ENCODE measurements around the gene CELF5. TPM values are rescaled to one million over a fixed set of nuclear protein-coding genes. Genes with fewer than 3 reads are reported as not detected.
"Not testable (repeated sequence)": the region's sequence is repeated elsewhere in the genome, so short reads cannot be mapped to it uniquely, and the experiment has no call there.

The CELF5 gene
- total RNA-seq, 2 donors from 2014 or later, result 0.42 to 0.57 TPM

DNA sequence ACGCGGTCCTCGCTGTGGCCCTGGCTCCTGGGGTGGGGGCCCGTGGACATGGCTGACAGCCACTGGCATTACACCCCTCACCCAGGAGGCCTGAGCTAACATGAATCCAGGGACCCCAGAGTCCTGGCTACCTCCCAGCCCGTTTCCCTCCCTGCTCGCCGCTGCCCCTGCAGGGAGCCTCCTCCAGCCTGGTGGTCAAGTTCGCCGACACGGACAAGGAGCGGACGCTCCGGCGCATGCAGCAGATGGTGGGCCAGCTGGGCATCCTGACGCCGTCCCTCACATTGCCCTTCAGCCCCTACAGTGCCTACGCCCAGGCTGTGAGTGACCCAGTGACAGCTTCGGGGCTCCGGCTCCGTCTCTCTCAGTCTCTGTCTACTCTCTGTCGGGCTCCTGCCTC is 56.6 kb downstream of the CELF5 start:
- DNase-seq, result no peak
- Mint-ChIP-seq H3K27me3 (peaks cover 12% of the 10 kb centered on the region), H3K4me3 (no peak overlapping the region), H3K36me3 (ENCODE audit: low read depth) (peaks cover 2% of the 10 kb centered on the region), H3K4me1 (peaks cover 17% of the 10 kb centered on the region), H3K27ac (no peak overlapping the region)
- ATAC-seq, result no peak
- H3K9me3 ChIP-seq (ENCODE audit: control insufficient read depth, low read length, poor library complexity, severe bottlenecking), result no peaks in the 10 kb centered on the region

DNA sequence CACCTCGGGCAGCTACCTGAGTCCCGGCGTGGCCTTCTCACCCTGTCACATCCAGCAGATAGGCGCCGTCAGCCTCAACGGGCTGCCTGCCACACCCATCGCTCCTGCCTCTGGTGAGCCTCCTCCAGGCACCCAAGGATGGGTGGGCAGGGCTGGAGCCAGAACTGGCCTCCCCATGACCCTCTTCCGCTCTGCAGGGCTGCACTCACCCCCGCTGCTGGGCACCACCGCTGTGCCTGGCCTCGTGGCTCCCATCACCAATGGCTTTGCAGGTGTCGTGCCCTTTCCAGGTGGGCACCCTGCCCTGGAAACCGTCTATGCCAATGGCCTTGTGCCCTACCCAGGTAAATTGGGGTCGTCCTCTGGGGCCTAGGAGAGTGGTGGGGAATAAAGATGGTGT is 57.7 kb downstream of the CELF5 start:
- ATAC-seq (no peak), DNase-seq (no peak)
- H3K27ac Mint-ChIP-seq, result no peak overlapping the region
- peaks cover 13% of the 10 kb centered on the region for H3K4me1 Mint-ChIP-seq
- H3K4me3 Mint-ChIP-seq, result no peak overlapping the region
- no peaks in the 10 kb centered on the region for H3K9me3 ChIP-seq (ENCODE audit: control insufficient read depth, low read length, poor library complexity, severe bottlenecking)
- H3K36me3 Mint-ChIP-seq (ENCODE audit: low read depth), result peaks cover 2% of the 10 kb centered on the region
- peaks cover 12% of the 10 kb centered on the region for H3K27me3 Mint-ChIP-seq

DNA sequence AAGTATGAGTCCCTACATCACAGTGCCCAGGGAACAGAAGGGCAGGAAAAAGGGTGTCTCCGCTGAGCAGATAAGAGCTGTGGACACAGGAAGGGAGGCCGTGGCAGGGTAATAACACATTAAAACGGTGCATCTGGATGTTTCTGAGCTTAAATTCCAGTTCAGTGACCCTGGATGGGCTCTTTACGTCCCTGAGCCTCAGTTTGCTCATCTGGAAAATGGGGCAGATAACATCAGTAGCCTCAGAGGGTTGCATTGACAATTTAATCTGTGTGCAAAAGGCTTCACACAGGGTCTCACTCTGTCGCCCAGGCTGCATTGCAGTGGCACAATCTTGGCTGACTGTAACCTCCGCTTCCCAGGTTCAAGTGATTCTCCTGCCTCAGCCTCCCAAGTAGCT is 58.1 kb downstream of the CELF5 start:
- Mint-ChIP-seq H3K27ac (no peak overlapping the region), H3K4me3 (no peak overlapping the region), H3K4me1 (peaks cover 13% of the 10 kb centered on the region), H3K27me3 (peaks cover 12% of the 10 kb centered on the region), H3K36me3 (ENCODE audit: low read depth) (peaks cover 2% of the 10 kb centered on the region)
- no peak for DNase-seq
- no peak for ATAC-seq
- no peaks in the 10 kb centered on the region for H3K9me3 ChIP-seq (ENCODE audit: control insufficient read depth, low read length, poor library complexity, severe bottlenecking)

DNA sequence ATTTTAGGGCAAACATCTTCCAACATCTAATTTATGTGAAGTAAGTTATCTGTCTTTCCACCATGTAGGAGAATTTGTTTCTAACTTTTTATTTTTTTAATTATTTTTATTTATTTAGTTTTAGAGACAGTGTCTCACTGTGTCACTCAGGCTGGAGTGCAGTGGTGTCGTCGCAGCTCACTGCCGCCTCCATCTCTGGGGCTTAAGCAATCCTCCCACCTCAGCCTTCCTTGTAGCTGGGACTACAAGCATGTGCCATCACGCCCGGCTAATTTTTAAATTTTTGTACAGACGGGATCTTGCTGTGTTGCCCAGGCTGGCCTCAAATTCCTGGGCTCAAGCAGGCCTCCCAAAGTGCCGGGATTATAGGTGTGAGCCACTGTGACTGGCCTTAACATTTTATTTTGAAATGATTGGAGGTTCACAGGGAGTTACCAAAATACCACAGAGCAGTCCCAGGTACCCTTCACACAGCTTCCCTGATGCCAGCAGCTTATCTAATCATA is 58.8 kb downstream of the CELF5 start:
- no peaks in the 10 kb centered on the region for H3K9me3 ChIP-seq (ENCODE audit: control insufficient read depth, low read length, poor library complexity, severe bottlenecking)
- DNase-seq (no peak), ATAC-seq (no peak)
- Mint-ChIP-seq H3K4me3 (no peak overlapping the region), H3K27ac (no peak overlapping the region), H3K4me1 (peaks cover 13% of the 10 kb centered on the region), H3K36me3 (ENCODE audit: low read depth) (peaks cover 2% of the 10 kb centered on the region), H3K27me3 (peaks cover 17% of the 10 kb centered on the region)

DNA sequence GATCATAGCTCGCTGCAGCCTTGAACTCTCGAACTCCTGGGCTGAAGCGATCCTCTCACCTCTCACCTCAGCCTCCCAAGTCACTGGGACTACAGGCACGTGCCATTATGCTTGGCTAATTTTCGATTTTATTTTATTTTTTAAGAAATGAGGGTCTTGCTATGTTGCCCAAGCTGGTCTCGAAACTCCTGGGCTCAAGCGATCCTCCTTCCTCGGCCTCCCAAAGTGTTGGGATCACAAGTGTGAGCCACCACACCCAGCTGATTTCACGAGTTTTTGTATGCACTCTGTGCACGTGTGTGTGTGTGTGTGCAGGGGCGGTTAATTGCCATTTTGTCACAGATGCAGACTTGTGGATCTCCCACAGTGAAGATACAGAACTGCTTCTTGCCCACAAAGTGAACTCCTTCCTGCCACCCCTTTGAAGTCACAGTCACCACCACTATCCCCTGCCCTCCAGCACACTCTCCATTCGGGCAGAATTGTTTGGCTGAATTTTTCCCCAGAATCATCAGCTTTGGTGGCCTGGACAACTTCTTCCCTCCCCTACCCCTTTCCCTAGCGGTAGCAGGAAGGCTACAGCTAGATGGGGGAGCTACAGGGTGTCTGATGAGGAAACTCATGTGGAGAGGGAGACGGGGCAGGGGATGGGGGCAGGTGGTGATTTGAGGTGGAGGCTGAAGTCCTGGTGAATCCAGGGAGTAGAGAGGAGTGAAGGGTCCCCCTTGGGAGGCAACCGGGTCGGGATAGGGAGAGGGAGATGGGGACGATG is 59.6 kb downstream of the CELF5 start:
- no peak overlapping the region for H3K27ac Mint-ChIP-seq
- no peaks in the 10 kb centered on the region for H3K36me3 Mint-ChIP-seq (ENCODE audit: low read depth)
- ATAC-seq (no peak), DNase-seq (no peak)
- H3K4me3 Mint-ChIP-seq, result peak overlapping the region; percentile 25
- no peaks in the 10 kb centered on the region for H3K9me3 ChIP-seq (ENCODE audit: control insufficient read depth, low read length, poor library complexity, severe bottlenecking)
- H3K4me1 Mint-ChIP-seq, result peaks cover 7% of the 10 kb centered on the region
- H3K27me3 Mint-ChIP-seq, result peaks cover 22% of the 10 kb centered on the region

DNA sequence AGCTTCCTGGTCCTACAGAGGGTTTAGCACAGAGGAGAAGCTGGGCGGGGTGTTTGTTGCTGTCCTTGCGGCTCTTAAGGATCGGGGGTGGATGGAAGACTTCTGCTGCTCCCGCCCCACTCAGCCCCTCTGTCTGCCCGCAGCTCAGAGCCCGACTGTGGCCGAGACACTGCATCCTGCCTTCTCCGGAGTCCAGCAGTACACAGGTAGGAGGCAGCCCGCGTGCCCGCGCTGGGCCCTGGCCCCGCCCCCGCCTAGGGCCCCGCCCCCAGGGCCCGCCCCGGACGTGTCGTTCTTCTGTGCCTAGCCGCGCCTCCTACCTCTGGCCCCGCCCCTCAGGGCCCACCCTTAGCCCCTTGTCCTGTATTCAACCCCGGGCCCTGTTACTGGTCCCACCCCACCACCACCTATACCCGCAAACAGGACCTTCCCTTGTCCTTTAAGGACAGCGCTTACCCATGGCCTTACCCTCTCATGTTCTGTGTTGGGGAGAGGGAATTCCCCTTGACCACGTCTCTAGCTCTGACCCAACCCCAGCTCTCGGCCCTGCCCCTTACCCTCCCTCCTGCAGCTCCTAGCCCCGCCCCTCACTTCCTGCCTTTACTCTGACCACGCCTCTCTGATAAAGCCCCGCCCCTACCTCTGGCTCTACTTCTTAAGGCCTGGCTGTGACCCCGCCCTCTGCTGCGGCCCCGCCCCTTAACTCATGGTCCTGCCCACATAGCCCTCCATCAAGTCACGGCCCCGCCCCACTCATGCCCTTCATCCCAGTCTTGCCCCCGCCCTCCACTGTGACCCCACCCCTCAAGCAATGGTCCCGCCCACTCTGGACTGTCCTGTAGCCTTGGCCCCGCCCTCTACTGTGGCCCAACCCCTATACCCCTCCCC is 60.5 kb downstream of the CELF5 start:
- no peaks in the 10 kb centered on the region for H3K9me3 ChIP-seq (ENCODE audit: control insufficient read depth, low read length, poor library complexity, severe bottlenecking)
- no peak overlapping the region for H3K27ac Mint-ChIP-seq
- peak; percentile 59 to 65 (median 59) for DNase-seq
- H3K4me1 Mint-ChIP-seq, result peaks cover 7% of the 10 kb centered on the region
- peak; percentile 81 for ATAC-seq
- no peaks in the 10 kb centered on the region for H3K36me3 Mint-ChIP-seq (ENCODE audit: low read depth)
- H3K4me3 Mint-ChIP-seq, result peak overlapping the region; percentile 43
- peaks cover 22% of the 10 kb centered on the region for H3K27me3 Mint-ChIP-seq

DNA sequence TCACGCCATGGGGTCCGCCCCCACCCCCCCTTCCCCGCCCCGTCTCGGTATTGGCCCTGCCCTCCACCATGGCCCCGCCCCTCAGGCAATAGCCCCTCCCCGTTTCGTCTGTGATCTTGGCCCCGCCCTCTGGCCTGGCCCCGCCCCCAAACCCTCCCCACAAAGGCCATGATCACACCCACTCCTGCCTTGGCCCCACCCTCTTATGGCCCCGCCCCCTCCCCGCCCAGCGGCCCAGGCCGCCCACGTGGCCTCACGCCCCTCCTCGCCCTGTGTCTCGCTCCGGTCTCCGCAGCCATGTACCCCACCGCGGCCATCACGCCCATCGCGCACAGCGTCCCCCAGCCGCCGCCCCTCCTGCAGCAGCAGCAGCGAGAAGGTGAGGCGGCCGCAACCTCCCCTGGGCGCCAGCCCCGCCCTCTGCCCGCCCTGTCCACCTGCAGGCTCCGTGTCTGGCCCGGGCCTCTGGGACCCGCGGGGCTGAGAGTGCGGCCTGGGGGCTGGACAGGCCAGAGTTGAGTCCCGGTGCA is 61.3 kb downstream of the CELF5 start:
- H3K27ac Mint-ChIP-seq, result no peak overlapping the region
- H3K36me3 Mint-ChIP-seq (ENCODE audit: low read depth), result no peaks in the 10 kb centered on the region
- DNase-seq (peak; percentile 29 to 67 (median 59)), ATAC-seq (peak; percentile 49)
- no peaks in the 10 kb centered on the region for H3K9me3 ChIP-seq (ENCODE audit: control insufficient read depth, low read length, poor library complexity, severe bottlenecking)
- H3K4me3 Mint-ChIP-seq, result no peak overlapping the region
- peaks cover 22% of the 10 kb centered on the region for H3K27me3 Mint-ChIP-seq
- H3K4me1 Mint-ChIP-seq, result peaks cover 7% of the 10 kb centered on the region

DNA sequence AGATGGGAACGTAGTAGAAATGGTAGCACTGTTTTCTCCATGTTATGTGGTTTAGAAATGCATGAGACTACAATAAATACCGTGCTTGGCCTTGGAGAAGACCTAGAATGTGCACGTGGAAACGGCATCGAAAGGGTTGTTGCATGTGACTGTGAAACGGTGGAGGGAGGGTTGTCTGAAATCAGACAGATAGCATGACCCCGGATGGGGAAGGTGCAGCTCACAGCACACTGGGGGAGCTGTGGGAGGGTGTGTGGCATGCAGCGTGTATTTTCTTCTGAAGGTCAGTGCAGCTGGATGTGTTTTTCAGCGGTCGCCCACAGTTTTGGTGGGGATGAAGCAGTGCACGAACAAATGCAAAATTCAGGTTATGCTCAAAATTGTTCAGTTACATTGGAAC is 63.4 kb downstream of the CELF5 start:
- no peak for ATAC-seq
- no peaks in the 10 kb centered on the region for H3K9me3 ChIP-seq (ENCODE audit: control insufficient read depth, low read length, poor library complexity, severe bottlenecking)
- Mint-ChIP-seq H3K27ac (no peak overlapping the region), H3K4me3 (no peak overlapping the region), H3K27me3 (peaks cover 17% of the 10 kb centered on the region), H3K4me1 (peaks cover 4% of the 10 kb centered on the region), H3K36me3 (ENCODE audit: low read depth) (peaks cover 3% of the 10 kb centered on the region)
- no peak for DNase-seq

DNA sequence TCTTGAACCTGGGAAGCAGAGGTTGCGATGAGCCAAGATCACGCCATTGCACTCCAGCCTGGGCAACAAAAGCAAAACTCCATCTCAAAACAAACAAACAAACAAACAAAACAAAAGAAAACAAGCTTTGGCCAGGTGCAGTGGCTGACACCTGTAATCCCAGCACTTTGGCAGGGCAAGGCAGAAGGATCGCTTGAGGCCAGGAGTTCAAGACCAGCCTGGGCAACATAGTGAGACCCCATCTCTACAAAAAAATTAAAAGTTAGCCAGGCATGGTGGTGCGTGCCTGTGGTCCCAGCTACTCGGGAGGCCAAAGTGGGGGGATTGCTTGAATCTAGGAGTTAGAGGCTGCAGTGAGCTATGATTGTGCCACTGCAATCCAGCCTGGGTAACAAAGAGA is 64.0 kb downstream of the CELF5 start:
- not testable (repeated sequence) for H3K4me1 Mint-ChIP-seq; H3K27ac Mint-ChIP-seq; DNase-seq; H3K9me3 ChIP-seq (ENCODE audit: control insufficient read depth, low read length, poor library complexity, severe bottlenecking); ATAC-seq; H3K36me3 Mint-ChIP-seq (ENCODE audit: low read depth); H3K4me3 Mint-ChIP-seq
- peaks cover 17% of the 10 kb centered on the region for H3K27me3 Mint-ChIP-seq

DNA sequence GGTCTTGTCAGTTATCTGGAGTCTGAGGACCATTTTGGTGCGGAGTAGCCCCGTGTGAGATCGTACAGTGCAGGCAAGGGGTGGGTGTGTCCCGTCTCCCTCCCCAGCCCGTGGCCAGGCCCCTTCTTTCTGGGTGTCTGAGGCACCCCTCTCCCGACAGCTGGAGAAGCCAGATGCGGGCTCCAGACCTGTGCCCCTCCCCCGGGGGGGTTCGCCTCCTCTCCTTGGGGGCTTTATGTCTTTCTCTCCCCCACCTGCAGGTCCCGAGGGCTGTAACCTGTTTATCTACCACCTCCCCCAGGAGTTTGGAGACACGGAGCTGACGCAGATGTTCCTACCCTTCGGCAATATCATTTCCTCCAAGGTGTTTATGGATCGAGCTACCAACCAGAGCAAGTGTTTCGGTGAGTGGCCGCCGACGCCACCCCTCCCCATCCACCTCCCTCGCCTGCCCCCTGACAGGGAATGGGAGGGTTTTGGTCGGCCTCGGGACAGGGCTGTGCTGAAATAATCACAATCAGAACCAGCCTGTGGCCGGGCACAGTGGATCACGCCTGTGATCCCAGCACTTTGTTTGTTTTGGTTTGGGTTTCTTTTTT is 65.6 kb downstream of the CELF5 start:
- H3K27ac Mint-ChIP-seq, result no peak overlapping the region
- H3K36me3 Mint-ChIP-seq (ENCODE audit: low read depth), result peaks cover 3% of the 10 kb centered on the region
- DNase-seq (no peak), ATAC-seq (no peak)
- no peaks in the 10 kb centered on the region for H3K9me3 ChIP-seq (ENCODE audit: control insufficient read depth, low read length, poor library complexity, severe bottlenecking)
- no peaks in the 10 kb centered on the region for H3K4me1 Mint-ChIP-seq
- H3K27me3 Mint-ChIP-seq, result peaks cover 17% of the 10 kb centered on the region
- H3K4me3 Mint-ChIP-seq, result no peak overlapping the region

DNA sequence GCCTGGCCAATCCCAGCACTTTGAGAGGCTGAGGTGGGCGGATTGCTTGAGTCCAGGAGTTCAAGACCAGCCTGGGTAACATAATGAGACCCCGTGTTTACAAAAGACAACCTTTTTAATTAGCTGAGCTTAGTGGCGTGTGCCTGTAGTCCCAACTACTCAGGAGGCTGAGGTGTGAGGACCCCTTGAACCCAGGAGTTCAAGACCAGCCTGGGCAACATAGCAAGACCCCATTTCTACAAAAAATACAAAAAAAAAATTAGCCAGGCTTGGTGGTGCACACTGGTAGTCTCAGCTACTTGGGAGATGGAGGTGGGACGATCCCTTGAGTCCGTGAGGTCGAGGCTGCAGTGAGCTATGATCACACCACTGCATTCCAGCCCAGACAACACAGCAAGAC is 66.4 kb downstream of the CELF5 start:
- not testable (repeated sequence) for H3K9me3 ChIP-seq (ENCODE audit: control insufficient read depth, low read length, poor library complexity, severe bottlenecking); H3K27ac Mint-ChIP-seq; DNase-seq; ATAC-seq; H3K4me3 Mint-ChIP-seq; H3K36me3 Mint-ChIP-seq (ENCODE audit: low read depth); H3K4me1 Mint-ChIP-seq
- H3K27me3 Mint-ChIP-seq, result peaks cover 17% of the 10 kb centered on the region

DNA sequence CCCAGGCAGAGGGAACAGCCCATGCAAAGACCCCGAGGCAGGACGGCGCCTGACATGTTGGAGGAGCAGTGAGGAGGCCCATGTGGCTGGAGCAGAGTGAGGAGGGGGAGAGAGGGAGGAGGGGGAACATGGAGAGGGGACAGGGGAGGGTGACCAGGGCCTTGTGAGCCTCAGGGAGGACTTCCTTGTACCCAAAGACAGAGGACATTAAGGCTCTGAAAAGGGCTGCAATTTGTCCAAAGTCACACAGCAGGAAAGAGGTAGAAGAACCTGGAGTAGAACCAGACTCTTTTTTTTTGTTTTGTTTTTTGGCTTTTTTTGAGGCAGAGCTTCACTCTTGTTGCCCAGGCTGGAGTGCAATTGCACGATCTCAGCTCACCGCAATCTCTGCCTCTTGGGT is 67.2 kb downstream of the CELF5 start:
- peaks cover 20% of the 10 kb centered on the region for H3K27me3 Mint-ChIP-seq
- ATAC-seq, result no peak
- no peaks in the 10 kb centered on the region for H3K9me3 ChIP-seq (ENCODE audit: control insufficient read depth, low read length, poor library complexity, severe bottlenecking)
- DNase-seq, result no peak
- no peak overlapping the region for H3K4me3 Mint-ChIP-seq
- H3K27ac Mint-ChIP-seq, result no peak overlapping the region
- H3K4me1 Mint-ChIP-seq, result no peaks in the 10 kb centered on the region
- peaks cover 3% of the 10 kb centered on the region for H3K36me3 Mint-ChIP-seq (ENCODE audit: low read depth)

DNA sequence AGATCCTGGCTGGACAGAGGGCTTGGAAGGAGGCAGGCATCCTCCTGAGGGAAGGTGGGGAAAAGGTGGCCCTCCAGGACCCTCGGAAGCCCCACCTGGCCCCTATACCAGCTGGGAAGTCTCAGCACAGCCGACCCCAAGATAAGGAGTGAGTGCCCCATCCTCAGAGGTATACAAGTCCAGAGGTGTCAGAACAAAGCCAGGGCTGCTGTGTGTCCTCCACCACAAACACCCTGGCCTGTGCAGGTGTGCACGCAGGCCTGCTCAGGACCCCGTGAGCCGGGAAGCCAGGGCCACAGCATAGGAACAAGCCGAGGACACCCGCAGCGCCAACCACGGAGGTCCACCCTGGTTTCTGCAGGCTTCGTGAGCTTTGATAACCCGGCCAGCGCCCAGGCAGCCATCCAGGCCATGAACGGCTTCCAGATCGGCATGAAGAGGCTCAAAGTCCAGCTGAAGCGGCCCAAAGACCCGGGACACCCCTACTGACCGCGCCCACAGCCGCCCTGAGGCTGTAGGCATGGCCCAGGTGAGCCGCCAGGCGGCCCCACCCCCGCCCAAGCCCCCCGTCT is 68.6 kb downstream of the CELF5 start:
- Mint-ChIP-seq H3K4me3 (no peak overlapping the region), H3K27ac (no peak overlapping the region), H3K4me1 (no peaks in the 10 kb centered on the region), H3K36me3 (ENCODE audit: low read depth) (peaks cover 3% of the 10 kb centered on the region), H3K27me3 (peaks cover 19% of the 10 kb centered on the region)
- no peaks in the 10 kb centered on the region for H3K9me3 ChIP-seq (ENCODE audit: control insufficient read depth, low read length, poor library complexity, severe bottlenecking)
- ATAC-seq (no peak), DNase-seq (no peak)
